B cell (primary cell): ENCODE measurements around the gene TFAP2A.

Experiments used
- CTCF ChIP-seq: fragments of 200-600 bp; IDR thresholded peaks from one replicate; pipeline ENCODE4 v1.8.0; 2022; ENCODE audit warnings: antibody characterized with exemption, mild to moderate bottlenecking
- EZH2 ChIP-seq: IDR thresholded peaks from 2 replicates; pipeline ENCODE4 v1.6.1; 2012; ENCODE audit warnings: borderline replicate concordance, low read depth, mild to moderate bottlenecking, moderate library complexity, low read length; ENCODE audit not compliant: insufficient read depth, poor library complexity, severe bottlenecking

- TF ChIP-seq CTCF (no peak), EZH2 (no peak)
Observed at GRCh38 chr6:10391299-10391630, 23.6 kb downstream of the TFAP2A start.
